Hematopoietic multipotent progenitor cell treated with erythropoietin and hydrocortisone succinate and interleukin-3 and kit ligand, for 4 days (in vitro differentiated cells): Measurements from ENCODE around the gene NDOR1.

Experiments used
- DNase-seq: peaks from one replicate; pipeline ENCODE4 v3.0.0-alpha.2; 2015

Gene NDOR1

GRCh38 chr9:137245450-137246421, 40.2 kb downstream of the NDOR1 start:
- DNase-seq: no peak

GRCh38 chr9:137247135-137247915, 41.8 kb downstream of the NDOR1 start:
- no peak for DNase-seq

GRCh38 chr9:137247916-137248175, 42.3 kb downstream of the NDOR1 start:
- no peak for DNase-seq

GRCh38 chr9:137250329-137251193, 45.1 kb downstream of the NDOR1 start:
- no peak for DNase-seq

- DNase-seq: no peak
Measured at GRCh38 chr9:137251194-137251461, 45.6 kb downstream of the NDOR1 start, which contains the start of gene STPG3. Gene STPG3, plus strand, starts transcription at chr9:137251286. Its CDS starts 1 bp downstream, at chr9:137251287.

- DNase-seq: no peak
Measured at GRCh38 chr9:137251490-137252268, 46.2 kb downstream of the NDOR1 start.

- no peak for DNase-seq
Measured at GRCh38 chr9:137252555-137253506, 47.3 kb downstream of the NDOR1 start.

GRCh38 chr9:137253717-137254623, 48.5 kb downstream of the NDOR1 start:
- DNase-seq: no peak

- peak; percentile 95 for DNase-seq
Measured at GRCh38 chr9:137254624-137255447, 49.3 kb downstream of the NDOR1 start, which contains the start of gene NELFB. Gene NELFB, plus strand, starts transcription at chr9:137255327.

GRCh38 chr9:137255448-137256114, 50.1 kb downstream of the NDOR1 start:
- no peak for DNase-seq

GRCh38 chr9:137256362-137256761, 50.9 kb downstream of the NDOR1 start:
- no peak for DNase-seq

- DNase-seq: peak; percentile 70
Measured at GRCh38 chr9:137256856-137257255, 51.4 kb downstream of the NDOR1 start.

- DNase-seq: peak; percentile 56
Measured at GRCh38 chr9:137262173-137262908, 56.8 kb downstream of the NDOR1 start.

GRCh38 chr9:137262909-137263285, 57.4 kb downstream of the NDOR1 start:
- DNase-seq: no peak

- no peak for DNase-seq
Measured at GRCh38 chr9:137263506-137263905, 58.0 kb downstream of the NDOR1 start.

GRCh38 chr9:137264067-137264466, 58.6 kb downstream of the NDOR1 start:
- DNase-seq: no peak

GRCh38 chr9:137265496-137266161, 60.1 kb downstream of the NDOR1 start:
- DNase-seq: no peak
